Endothelial cell of umbilical vein (primary cell): Measurements from ENCODE around the gene KRTAP10-11.

Experiments
- EZH2 ChIP-seq: IDR thresholded peaks from 2 replicates; pipeline ENCODE4 v1.6.1; 2012; ENCODE audit warnings: borderline replicate concordance, low read depth, mild to moderate bottlenecking, moderate library complexity, low read length, inconsistent platforms; ENCODE audit not compliant: severe bottlenecking
- FOS ChIP-seq: IDR thresholded peaks from 2 replicates; pipeline ENCODE4 v1.6.1; 2011; ENCODE audit warnings: mild to moderate bottlenecking, low read length, moderate library complexity, borderline replicate concordance; ENCODE audit not compliant: insufficient read depth
- POLR2A ChIP-seq: IDR thresholded peaks from 2 replicates; pipeline ENCODE4 v1.6.1; 2012; ENCODE audit warnings: low read depth, mild to moderate bottlenecking, control low read depth, low read length
- POLR2AphosphoS5 ChIP-seq: IDR thresholded peaks from 2 replicates; pipeline ENCODE4 v1.6.1; 2012; ENCODE audit warnings: low read depth, mild to moderate bottlenecking, control low read depth, low read length, moderate library complexity; ENCODE audit not compliant: insufficient read depth
- TF ChIP-seq, protein P1 (sequence below): IDR thresholded peaks from 2 replicates; pipeline ENCODE4 v1.6.1; 2011; ENCODE audit not compliant: insufficient read depth, insufficient read length
- TF ChIP-seq, protein P2 (sequence below), 2 donors: IDR thresholded peaks; 1 replicate in 1 of 2; 2 replicates in 1 of 2; pipeline ENCODE4 v1.5.1; 2011; ENCODE audit warnings: low read length in 2 of 2, mild to moderate bottlenecking in 2 of 2, moderate library complexity in 2 of 2, control low read depth in 1 of 2, inconsistent platforms in 1 of 2, low read depth in 1 of 2; ENCODE audit not compliant: insufficient read depth in 1 of 2; ENCODE audit errors: extremely low read depth in 1 of 2

DNA sequence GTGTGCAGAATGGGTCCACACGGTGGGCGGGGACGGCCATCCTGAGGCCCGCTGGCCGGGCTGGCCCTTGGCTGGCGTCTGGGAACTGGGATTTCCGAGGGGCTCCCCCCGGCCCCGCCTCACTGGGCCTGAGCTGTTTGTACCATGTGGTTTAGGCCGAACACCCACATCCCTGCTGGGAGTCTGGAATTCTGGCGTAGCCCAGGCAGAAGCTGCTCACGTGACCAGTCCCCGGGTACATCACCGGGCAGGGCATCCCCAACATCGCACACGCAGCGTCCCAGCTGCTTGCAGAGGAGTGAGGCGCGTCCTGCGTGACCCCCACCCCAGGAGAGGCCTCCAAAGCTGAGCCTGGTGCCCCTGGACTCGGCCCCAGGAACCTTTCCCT, 43.8 kb upstream of the KRTAP10-11 start:
- TF ChIP-seq, protein P1, sequence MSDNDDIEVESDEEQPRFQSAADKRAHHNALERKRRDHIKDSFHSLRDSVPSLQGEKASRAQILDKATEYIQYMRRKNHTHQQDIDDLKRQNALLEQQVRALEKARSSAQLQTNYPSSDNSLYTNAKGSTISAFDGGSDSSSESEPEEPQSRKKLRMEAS: no peak
- TF ChIP-seq, protein P2, sequence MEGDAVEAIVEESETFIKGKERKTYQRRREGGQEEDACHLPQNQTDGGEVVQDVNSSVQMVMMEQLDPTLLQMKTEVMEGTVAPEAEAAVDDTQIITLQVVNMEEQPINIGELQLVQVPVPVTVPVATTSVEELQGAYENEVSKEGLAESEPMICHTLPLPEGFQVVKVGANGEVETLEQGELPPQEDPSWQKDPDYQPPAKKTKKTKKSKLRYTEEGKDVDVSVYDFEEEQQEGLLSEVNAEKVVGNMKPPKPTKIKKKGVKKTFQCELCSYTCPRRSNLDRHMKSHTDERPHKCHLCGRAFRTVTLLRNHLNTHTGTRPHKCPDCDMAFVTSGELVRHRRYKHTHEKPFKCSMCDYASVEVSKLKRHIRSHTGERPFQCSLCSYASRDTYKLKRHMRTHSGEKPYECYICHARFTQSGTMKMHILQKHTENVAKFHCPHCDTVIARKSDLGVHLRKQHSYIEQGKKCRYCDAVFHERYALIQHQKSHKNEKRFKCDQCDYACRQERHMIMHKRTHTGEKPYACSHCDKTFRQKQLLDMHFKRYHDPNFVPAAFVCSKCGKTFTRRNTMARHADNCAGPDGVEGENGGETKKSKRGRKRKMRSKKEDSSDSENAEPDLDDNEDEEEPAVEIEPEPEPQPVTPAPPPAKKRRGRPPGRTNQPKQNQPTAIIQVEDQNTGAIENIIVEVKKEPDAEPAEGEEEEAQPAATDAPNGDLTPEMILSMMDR (IDR thresholded peaks at IDR 0.05; ENCODE audit: extremely low read depth in 1 of 2, insufficient read depth in 1 of 2, low read depth in 1 of 2, low read length in 2 of 2): no peak
- TF ChIP-seq POLR2A (no peak), POLR2AphosphoS5 (no peak), EZH2 (no peak), FOS (no peak)
